ENCODE data around the gene XPC.
"Not testable (repeated sequence)": the region's sequence is repeated elsewhere in the genome, so short reads cannot be mapped to it uniquely, and the experiment has no call there.

Gene XPC

DNA sequence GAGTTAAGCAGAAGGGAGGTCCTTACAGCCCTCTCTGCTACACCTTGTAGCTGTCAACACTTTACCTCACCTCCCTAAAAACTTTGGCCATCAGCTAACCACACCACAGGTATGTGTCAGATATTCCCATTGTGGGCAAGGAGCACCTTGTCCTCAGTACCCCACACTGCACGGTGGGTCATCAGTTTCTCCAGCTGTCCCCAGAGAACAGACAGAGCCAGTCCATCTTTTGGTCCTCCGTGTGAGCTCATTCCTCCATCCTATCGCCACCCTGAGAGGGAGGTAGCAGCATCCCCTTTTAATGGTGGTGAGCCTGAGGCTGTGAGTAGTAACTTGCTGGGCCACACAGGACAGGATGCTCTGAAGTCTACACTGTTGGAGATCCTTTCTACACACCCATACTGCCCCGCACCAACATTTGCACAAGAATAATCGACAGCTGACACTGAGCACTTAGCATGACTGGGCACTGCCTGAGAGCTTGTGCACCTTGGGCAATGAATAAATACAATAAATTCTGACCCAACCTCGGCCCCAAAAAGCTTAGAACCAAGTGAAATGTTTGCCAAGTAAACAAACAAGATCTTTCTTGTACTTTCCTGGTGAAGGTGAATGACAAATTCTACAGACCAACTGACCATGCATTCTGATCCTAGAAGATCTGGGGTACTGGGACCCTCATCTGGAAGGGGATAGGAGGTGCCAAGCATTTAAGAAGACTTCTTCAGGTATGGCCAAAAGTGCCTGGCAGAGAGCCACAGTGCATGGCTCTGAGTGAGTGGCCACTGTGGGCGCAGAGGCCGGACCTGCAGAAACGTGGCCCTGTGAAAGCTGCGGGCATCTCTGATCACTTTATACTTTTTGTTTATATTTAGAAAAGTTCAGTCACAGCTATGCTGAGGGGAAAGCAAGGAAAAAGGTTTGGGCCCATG lies 60.7 kb downstream of the XPC start:
- Histone ChIP-seq H3K9ac (ENCODE audit: low read length) (no peak overlapping the region), H2AFZ (ENCODE audit: low read length) (no peak overlapping the region), H3K79me2 (ENCODE audit: insufficient read depth, low read length) (peaks cover 8% of the 10 kb centered on the region; the same call in 1 of the 2 replicates), H4K20me1 (ENCODE audit: insufficient read depth, low read length) (no peaks in the 10 kb centered on the region), H3K36me3 (ENCODE audit: insufficient read depth, low read length) (peaks cover 82% of the 10 kb centered on the region), H3K27me3 (ENCODE audit: insufficient read depth, low read length) (no peaks in the 10 kb centered on the region), H3F3A (ENCODE audit: insufficient read depth, low read length) (no peaks in the 10 kb centered on the region), H3K27ac (ENCODE audit: low read depth, low read length, poor library complexity, severe bottlenecking) (no peak overlapping the region), H3K4me1 (ENCODE audit: insufficient read depth, low read length, severe bottlenecking) (peaks cover 10% of the 10 kb centered on the region), H3K9me2 (ENCODE audit: low read depth, low read length) (no peaks in the 10 kb centered on the region), H3K4me2 (ENCODE audit: low read length) (no peak overlapping the region), H3K4me3 (ENCODE audit: low read depth, low read length, poor library complexity, severe bottlenecking) (no peak overlapping the region), H3K9me3 (ENCODE audit: low read length) (no peaks in the 10 kb centered on the region)
- no peak for TF ChIP-seq EZH2 (IDR thresholded peaks at IDR 0.05; ENCODE audit: borderline replicate concordance, low read length)
- TF ChIP-seq, protein P1, sequence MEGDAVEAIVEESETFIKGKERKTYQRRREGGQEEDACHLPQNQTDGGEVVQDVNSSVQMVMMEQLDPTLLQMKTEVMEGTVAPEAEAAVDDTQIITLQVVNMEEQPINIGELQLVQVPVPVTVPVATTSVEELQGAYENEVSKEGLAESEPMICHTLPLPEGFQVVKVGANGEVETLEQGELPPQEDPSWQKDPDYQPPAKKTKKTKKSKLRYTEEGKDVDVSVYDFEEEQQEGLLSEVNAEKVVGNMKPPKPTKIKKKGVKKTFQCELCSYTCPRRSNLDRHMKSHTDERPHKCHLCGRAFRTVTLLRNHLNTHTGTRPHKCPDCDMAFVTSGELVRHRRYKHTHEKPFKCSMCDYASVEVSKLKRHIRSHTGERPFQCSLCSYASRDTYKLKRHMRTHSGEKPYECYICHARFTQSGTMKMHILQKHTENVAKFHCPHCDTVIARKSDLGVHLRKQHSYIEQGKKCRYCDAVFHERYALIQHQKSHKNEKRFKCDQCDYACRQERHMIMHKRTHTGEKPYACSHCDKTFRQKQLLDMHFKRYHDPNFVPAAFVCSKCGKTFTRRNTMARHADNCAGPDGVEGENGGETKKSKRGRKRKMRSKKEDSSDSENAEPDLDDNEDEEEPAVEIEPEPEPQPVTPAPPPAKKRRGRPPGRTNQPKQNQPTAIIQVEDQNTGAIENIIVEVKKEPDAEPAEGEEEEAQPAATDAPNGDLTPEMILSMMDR (IDR thresholded peaks at IDR 0.05; ENCODE audit: low read length) = no peak

GRCh38 chr3:14113965-14114635 lies 64.3 kb downstream of the XPC start:
- Histone ChIP-seq H3K79me2 (ENCODE audit: insufficient read depth, low read length) (no peaks in the 10 kb centered on the region), H3K9ac (ENCODE audit: low read length) (no peak overlapping the region), H3K27ac (ENCODE audit: low read depth, low read length, poor library complexity, severe bottlenecking) (no peak overlapping the region), H3K4me2 (ENCODE audit: low read length) (no peak overlapping the region), H3K36me3 (ENCODE audit: insufficient read depth, low read length) (peaks cover 72% of the 10 kb centered on the region), H3K4me3 (ENCODE audit: low read depth, low read length, poor library complexity, severe bottlenecking) (no peak overlapping the region), H3K9me2 (ENCODE audit: low read depth, low read length) (no peaks in the 10 kb centered on the region), H3F3A (ENCODE audit: insufficient read depth, low read length) (no peaks in the 10 kb centered on the region; the same call in 1 of the 2 replicates), H3K27me3 (ENCODE audit: insufficient read depth, low read length) (no peaks in the 10 kb centered on the region), H3K9me3 (ENCODE audit: low read length) (no peaks in the 10 kb centered on the region), H4K20me1 (ENCODE audit: insufficient read depth, low read length) (no peaks in the 10 kb centered on the region), H2AFZ (ENCODE audit: low read length) (no peak overlapping the region), H3K4me1 (ENCODE audit: insufficient read depth, low read length, severe bottlenecking) (no peaks in the 10 kb centered on the region)
- TF ChIP-seq EZH2 (IDR thresholded peaks at IDR 0.05; ENCODE audit: borderline replicate concordance, low read length) = no peak
- TF ChIP-seq, protein P1 (IDR thresholded peaks at IDR 0.05; ENCODE audit: low read length) = peak; percentile 44; the same call in 1 of the 2 replicates

DNA sequence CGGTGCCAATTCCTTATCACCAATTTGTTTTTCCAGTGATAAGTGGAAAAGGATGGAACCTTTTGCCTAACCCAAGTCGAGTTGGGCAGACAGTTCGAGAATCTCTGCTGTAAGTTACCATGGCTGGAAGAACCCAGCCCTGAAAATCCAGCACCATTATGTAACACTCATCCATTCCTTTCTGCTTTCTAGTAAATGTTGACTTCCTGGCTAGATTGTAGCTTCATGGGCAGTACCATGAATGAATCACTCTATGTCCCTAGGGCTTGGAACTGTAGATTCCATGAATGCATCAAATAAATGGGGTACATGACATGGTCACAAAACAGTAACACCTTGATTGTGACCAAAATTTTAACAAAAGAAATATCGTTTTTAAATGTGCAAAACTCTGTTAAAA lies 67.7 kb downstream of the XPC start:
- Histone ChIP-seq H4K20me1 (ENCODE audit: insufficient read depth, low read length) (no peaks in the 10 kb centered on the region), H3K27me3 (ENCODE audit: insufficient read depth, low read length) (no peaks in the 10 kb centered on the region), H2AFZ (ENCODE audit: low read length) (no peak overlapping the region), H3K9me2 (ENCODE audit: low read depth, low read length) (no peaks in the 10 kb centered on the region), H3K79me2 (ENCODE audit: insufficient read depth, low read length) (no peaks in the 10 kb centered on the region), H3K4me1 (ENCODE audit: insufficient read depth, low read length, severe bottlenecking) (no peaks in the 10 kb centered on the region), H3F3A (ENCODE audit: insufficient read depth, low read length) (no peaks in the 10 kb centered on the region; the same call in 1 of the 2 replicates), H3K4me3 (ENCODE audit: low read depth, low read length, poor library complexity, severe bottlenecking) (no peak overlapping the region), H3K9ac (ENCODE audit: low read length) (no peak overlapping the region), H3K4me2 (ENCODE audit: low read length) (no peak overlapping the region), H3K9me3 (ENCODE audit: low read length) (no peaks in the 10 kb centered on the region), H3K27ac (ENCODE audit: low read depth, low read length, poor library complexity, severe bottlenecking) (no peak overlapping the region), H3K36me3 (ENCODE audit: insufficient read depth, low read length) (peaks cover 50% of the 10 kb centered on the region)
- TF ChIP-seq EZH2 (IDR thresholded peaks at IDR 0.05; ENCODE audit: borderline replicate concordance, low read length) = no peak
- TF ChIP-seq, protein P1 (IDR thresholded peaks at IDR 0.05; ENCODE audit: low read length) = no peak

DNA sequence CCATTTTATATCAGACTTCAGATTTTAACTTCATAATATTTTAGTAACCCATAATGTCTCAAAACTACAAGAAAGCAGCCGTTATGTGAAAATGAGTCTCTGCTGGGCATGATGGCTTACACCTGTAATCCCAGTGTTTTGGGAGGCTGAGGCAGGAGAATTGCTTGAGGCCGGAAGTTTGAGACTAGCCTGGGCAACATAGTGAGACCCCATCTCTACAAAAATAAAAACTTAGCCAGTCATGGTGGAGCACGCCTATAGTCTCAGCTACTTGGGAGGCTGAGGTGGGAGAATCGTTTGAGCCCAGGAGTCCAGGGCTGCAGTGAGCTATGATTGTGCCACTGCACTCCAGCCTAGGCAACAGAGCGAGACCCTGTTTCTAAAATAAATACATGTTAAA lies 68.6 kb downstream of the XPC start:
- H3K4me2 ChIP-seq (ENCODE audit: low read length); H3K4me3 ChIP-seq (ENCODE audit: low read depth, low read length, poor library complexity, severe bottlenecking); H3K79me2 ChIP-seq (ENCODE audit: insufficient read depth, low read length); H4K20me1 ChIP-seq (ENCODE audit: insufficient read depth, low read length); H3K9me2 ChIP-seq (ENCODE audit: low read depth, low read length); H3F3A ChIP-seq (ENCODE audit: insufficient read depth, low read length); H3K9ac ChIP-seq (ENCODE audit: low read length); H3K27ac ChIP-seq (ENCODE audit: low read depth, low read length, poor library complexity, severe bottlenecking); H3K4me1 ChIP-seq (ENCODE audit: insufficient read depth, low read length, severe bottlenecking); H3K27me3 ChIP-seq (ENCODE audit: insufficient read depth, low read length); H2AFZ ChIP-seq (ENCODE audit: low read length); H3K9me3 ChIP-seq (ENCODE audit: low read length): not testable (repeated sequence)
- peaks cover 41% of the 10 kb centered on the region for H3K36me3 ChIP-seq (ENCODE audit: insufficient read depth, low read length)
